ENCODE results near the gene FGGY. TPM values are rescaled to one million over a fixed set of nuclear protein-coding genes. Genes with fewer than 3 reads are reported as not detected.
A peak's percentile ranks its signal among the peaks of the same experiment; 100 is the strongest.
"Not testable (repeated sequence)": the region's sequence is repeated elsewhere in the genome, so short reads cannot be mapped to it uniquely, and the experiment has no call there.

FGGY gene
- total RNA-seq, 1 donor from 2014 or later, result 52.2 TPM

DNA sequence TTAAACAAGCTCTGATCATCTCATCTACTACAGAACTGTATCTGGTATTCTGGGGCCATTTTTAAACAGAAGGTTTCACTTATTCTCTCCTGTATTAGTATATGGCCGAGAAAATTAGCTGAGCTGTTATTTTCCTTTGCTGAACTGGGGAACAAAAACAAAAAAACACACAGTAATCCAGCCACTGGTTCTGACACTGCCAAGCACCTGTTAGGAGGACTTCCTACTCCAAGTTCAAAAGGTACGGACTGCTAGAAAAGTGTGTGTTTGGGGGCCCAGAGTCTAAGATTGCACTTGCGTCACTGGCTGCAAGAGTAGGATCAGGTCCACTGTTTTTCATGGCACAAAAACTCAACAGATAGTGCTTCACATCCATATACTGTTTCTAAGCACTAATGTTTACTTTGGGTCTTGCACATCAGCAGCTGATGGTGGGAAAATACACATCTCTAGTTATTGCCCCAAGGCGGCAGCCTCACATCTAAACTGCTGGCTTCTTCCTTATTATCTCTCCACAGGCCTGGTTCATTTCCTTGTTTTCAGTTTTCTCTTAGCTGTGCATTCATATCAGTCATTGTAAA is 226.1 kb downstream of the FGGY start:
- Histone ChIP-seq H3K9me3 (ENCODE audit: control insufficient read depth in 3 of 3, low read length in 3 of 3) (no peaks in the 10 kb centered on the region), H3K9ac (ENCODE audit: low read depth in 1 of 3, low read length in 3 of 3) (peak overlapping the region in 1 of 3 donors; percentile 5), H3K4me1 (ENCODE audit: control insufficient read depth in 3 of 3, insufficient read depth in 3 of 3, low read length in 3 of 3) (peaks cover 35 to 65% (median 40%) of the 10 kb centered on the region in 3 donors), H3K4me3 (ENCODE audit: low read length in 3 of 3) (no peak overlapping the region), H3K36me3 (ENCODE audit: control insufficient read depth in 3 of 3, insufficient read depth in 3 of 3, low read length in 3 of 3) (no peaks in the 10 kb centered on the region), H3K27ac (ENCODE audit: low read depth, low read length) (peak overlapping the region; percentile 92), H3K27me3 (ENCODE audit: control insufficient read depth in 3 of 3, insufficient read depth in 3 of 3, low read length in 3 of 3) (no peaks in the 10 kb centered on the region)

DNA sequence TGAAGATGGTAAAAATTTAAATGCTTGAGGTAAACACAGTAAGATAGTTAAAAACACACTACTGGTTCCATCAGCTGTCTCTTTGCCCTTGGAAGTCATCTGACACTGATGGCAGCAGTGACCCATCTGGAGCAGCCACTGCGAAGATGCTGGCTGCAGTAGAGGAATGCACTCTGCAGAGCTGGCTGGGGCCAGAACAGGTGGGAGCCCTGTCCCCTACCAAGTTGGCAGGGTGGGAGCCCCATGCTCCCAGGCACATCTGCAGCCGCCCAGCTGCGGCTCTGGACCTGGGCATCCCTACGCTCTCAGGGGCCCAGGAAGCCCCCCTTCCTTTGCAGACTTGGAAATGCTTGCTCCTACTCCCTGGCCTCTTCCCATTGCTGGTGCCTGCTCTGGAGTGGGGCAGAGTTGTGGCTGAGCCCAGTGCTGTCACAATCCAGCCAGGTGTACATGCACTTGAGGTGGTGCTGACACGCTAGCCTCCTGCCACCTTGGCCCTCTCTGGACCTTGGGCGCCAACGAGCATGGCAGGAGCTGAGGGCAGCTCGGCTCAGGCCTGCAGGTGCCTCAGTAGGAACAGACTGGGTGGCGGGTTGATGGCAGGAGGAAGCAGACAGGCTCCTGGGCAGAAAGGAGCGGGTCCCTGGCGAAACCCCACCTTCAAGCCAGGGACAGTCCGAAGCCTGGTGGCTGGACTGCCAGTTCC is 227.0 kb downstream of the FGGY start:
- no peaks in the 10 kb centered on the region for H3K27me3 ChIP-seq (ENCODE audit: control insufficient read depth in 3 of 3, insufficient read depth in 3 of 3, low read length in 3 of 3)
- H3K4me1 ChIP-seq (ENCODE audit: control insufficient read depth in 3 of 3, insufficient read depth in 3 of 3, low read length in 3 of 3), result peaks cover 35 to 61% (median 40%) of the 10 kb centered on the region in 3 donors
- H3K9me3 ChIP-seq (ENCODE audit: control insufficient read depth in 3 of 3, low read length in 3 of 3), result no peaks in the 10 kb centered on the region
- no peaks in the 10 kb centered on the region for H3K36me3 ChIP-seq (ENCODE audit: control insufficient read depth in 3 of 3, insufficient read depth in 3 of 3, low read length in 3 of 3)
- no peak overlapping the region for H3K9ac ChIP-seq (ENCODE audit: low read depth in 1 of 3, low read length in 3 of 3)
- peak overlapping the region; percentile 92 for H3K27ac ChIP-seq (ENCODE audit: low read depth, low read length)
- no peak overlapping the region for H3K4me3 ChIP-seq (ENCODE audit: low read length in 3 of 3)

DNA sequence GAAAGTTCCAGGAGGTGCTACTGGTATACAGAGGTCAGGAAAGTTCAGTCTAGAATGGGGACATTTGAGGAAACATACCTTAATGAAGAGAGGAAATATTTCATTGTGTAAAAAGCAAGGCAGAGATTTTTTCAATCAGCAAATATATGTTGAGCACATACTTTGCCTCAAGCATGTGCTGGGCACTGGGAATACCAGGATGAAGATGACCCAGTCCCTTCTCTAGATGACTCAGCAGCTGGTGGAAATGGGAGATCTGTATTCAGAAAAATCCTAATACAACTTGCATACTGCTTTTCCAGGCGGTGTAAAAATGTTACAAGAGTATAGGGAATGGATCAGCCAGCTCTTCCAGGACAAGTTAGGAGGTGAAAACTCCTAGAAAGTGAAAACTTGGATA is 229.3 kb downstream of the FGGY start:
- no peak overlapping the region for H3K4me3 ChIP-seq (ENCODE audit: low read length in 3 of 3)

DNA sequence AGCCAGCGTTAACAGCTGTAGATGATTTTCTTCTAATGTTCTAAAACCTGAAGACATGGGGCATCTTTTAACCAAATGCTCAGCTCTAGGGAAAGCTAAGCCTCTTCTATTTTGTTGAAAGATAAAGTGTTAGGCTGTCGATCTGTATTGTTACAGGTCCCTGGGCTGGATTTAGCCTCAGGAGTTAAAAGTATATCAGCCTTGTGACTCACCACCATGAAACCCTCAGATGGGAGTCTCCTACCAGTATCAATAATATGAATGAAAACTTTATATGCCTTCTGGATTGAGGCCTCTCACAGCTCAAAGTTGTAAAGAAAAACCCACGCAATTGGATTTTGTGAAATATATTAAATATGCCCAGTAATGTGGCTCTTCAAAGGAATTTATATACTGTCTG is 231.6 kb downstream of the FGGY start:
- H3K9me3 ChIP-seq (ENCODE audit: control insufficient read depth in 3 of 3, low read length in 3 of 3), result no peaks in the 10 kb centered on the region
- no peak overlapping the region for H3K27ac ChIP-seq (ENCODE audit: low read depth, low read length)
- H3K27me3 ChIP-seq (ENCODE audit: control insufficient read depth in 3 of 3, insufficient read depth in 3 of 3, low read length in 3 of 3), result no peaks in the 10 kb centered on the region
- peaks cover 6 to 27% (median 8%) of the 10 kb centered on the region in 3 donors for H3K4me1 ChIP-seq (ENCODE audit: control insufficient read depth in 3 of 3, insufficient read depth in 3 of 3, low read length in 3 of 3)
- no peaks in the 10 kb centered on the region for H3K36me3 ChIP-seq (ENCODE audit: control insufficient read depth in 3 of 3, insufficient read depth in 3 of 3, low read length in 3 of 3)
- H3K4me3 ChIP-seq (ENCODE audit: low read length in 3 of 3), result no peak overlapping the region
- no peak overlapping the region for H3K9ac ChIP-seq (ENCODE audit: low read depth in 1 of 3, low read length in 3 of 3)

More for the DNA sequence above, 229.3 kb downstream of the FGGY start:
- Histone ChIP-seq H3K36me3 (ENCODE audit: control insufficient read depth in 3 of 3, insufficient read depth in 3 of 3, low read length in 3 of 3) (no peaks in the 10 kb centered on the region), H3K4me1 (ENCODE audit: control insufficient read depth in 3 of 3, insufficient read depth in 3 of 3, low read length in 3 of 3) (peaks cover 20 to 45% (median 24%) of the 10 kb centered on the region in 3 donors), H3K27ac (ENCODE audit: low read depth, low read length) (no peak overlapping the region), H3K27me3 (ENCODE audit: control insufficient read depth in 3 of 3, insufficient read depth in 3 of 3, low read length in 3 of 3) (no peaks in the 10 kb centered on the region), H3K9ac (ENCODE audit: low read depth in 1 of 3, low read length in 3 of 3) (no peak overlapping the region), H3K9me3 (ENCODE audit: control insufficient read depth in 3 of 3, low read length in 3 of 3) (no peaks in the 10 kb centered on the region)

DNA sequence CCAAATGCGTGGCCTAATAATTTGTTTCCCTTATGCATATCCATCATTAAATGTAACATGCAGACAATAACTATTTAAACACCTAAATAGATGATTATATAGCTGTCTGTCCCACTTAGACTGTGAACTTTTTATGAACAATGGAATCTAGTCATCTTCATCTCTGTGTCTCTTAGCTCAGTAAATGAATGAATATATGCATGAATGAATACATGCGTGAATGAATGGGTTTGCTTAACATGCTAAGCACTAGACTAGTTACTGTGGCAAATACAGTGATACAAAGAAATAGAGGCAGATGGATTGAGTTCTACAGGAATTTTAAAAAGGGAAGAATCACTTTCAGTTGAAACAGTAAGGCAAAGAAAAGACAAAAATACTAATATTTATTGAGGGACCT is 232.0 kb downstream of the FGGY start:
- no peaks in the 10 kb centered on the region for H3K9me3 ChIP-seq (ENCODE audit: control insufficient read depth in 3 of 3, low read length in 3 of 3)
- H3K9ac ChIP-seq (ENCODE audit: low read depth in 1 of 3, low read length in 3 of 3), result no peak overlapping the region
- no peak overlapping the region for H3K4me3 ChIP-seq (ENCODE audit: low read length in 3 of 3)
- peaks cover 4 to 23% (median 5%) of the 10 kb centered on the region in 3 donors for H3K4me1 ChIP-seq (ENCODE audit: control insufficient read depth in 3 of 3, insufficient read depth in 3 of 3, low read length in 3 of 3)
- H3K27me3 ChIP-seq (ENCODE audit: control insufficient read depth in 3 of 3, insufficient read depth in 3 of 3, low read length in 3 of 3), result no peaks in the 10 kb centered on the region
- no peaks in the 10 kb centered on the region for H3K36me3 ChIP-seq (ENCODE audit: control insufficient read depth in 3 of 3, insufficient read depth in 3 of 3, low read length in 3 of 3)
- H3K27ac ChIP-seq (ENCODE audit: low read depth, low read length), result no peak overlapping the region

DNA sequence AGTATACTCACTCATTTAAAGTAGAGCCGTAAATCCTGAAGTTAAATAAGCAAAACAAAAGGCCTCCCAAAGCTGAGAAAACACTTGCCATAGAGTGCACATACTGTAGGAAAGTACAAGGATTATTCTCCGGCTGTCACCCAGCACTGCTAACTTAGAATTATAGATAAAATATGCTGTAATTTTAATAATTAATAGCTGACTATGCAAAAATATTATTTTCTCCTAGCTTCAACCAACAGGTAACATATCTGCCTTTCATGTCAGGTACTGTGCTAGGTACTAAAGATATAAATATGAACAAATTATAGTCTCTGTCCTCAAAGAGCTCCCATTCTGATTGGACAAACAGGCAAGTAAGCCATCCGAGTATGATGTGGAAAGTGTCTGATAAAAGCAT is 233.2 kb downstream of the FGGY start:
- no peak overlapping the region for H3K27ac ChIP-seq (ENCODE audit: low read depth, low read length)
- no peak overlapping the region for H3K9ac ChIP-seq (ENCODE audit: low read depth in 1 of 3, low read length in 3 of 3)
- no peaks in the 10 kb centered on the region for H3K27me3 ChIP-seq (ENCODE audit: control insufficient read depth in 3 of 3, insufficient read depth in 3 of 3, low read length in 3 of 3)
- H3K9me3 ChIP-seq (ENCODE audit: control insufficient read depth in 3 of 3, low read length in 3 of 3), result no peaks in the 10 kb centered on the region
- H3K4me3 ChIP-seq (ENCODE audit: low read length in 3 of 3), result no peak overlapping the region
- peaks cover 0 to 11% (median 0%) of the 10 kb centered on the region in 3 donors for H3K4me1 ChIP-seq (ENCODE audit: control insufficient read depth in 3 of 3, insufficient read depth in 3 of 3, low read length in 3 of 3)
- no peaks in the 10 kb centered on the region for H3K36me3 ChIP-seq (ENCODE audit: control insufficient read depth in 3 of 3, insufficient read depth in 3 of 3, low read length in 3 of 3)

DNA sequence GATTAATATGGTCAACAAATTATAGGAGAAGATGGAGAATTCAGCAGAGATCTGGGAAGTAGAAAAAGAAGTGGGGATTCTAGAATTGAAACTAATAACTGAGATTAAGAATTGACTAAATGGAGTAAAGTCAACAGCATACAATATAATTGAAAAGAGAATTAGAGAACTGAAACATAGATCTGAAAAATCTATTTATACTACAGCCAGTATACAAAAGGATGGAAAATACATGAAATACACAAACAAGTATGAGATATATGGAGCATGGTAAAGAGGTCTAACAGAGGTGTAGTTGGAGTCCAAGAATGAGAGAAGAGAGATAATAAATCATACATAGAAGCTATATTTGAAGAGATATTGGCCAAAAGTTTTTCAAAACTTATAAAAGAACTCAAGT is 235.2 kb downstream of the FGGY start:
- no peak overlapping the region for H3K9ac ChIP-seq (ENCODE audit: low read depth in 1 of 3, low read length in 3 of 3)
- no peak overlapping the region for H3K4me3 ChIP-seq (ENCODE audit: low read length in 3 of 3)
- no peaks in the 10 kb centered on the region for H3K9me3 ChIP-seq (ENCODE audit: control insufficient read depth in 3 of 3, low read length in 3 of 3)
- H3K36me3 ChIP-seq (ENCODE audit: control insufficient read depth in 3 of 3, insufficient read depth in 3 of 3, low read length in 3 of 3), result no peaks in the 10 kb centered on the region
- H3K27me3 ChIP-seq (ENCODE audit: control insufficient read depth in 3 of 3, insufficient read depth in 3 of 3, low read length in 3 of 3), result no peaks in the 10 kb centered on the region
- no peak overlapping the region for H3K27ac ChIP-seq (ENCODE audit: low read depth, low read length)
- no peaks in the 10 kb centered on the region for H3K4me1 ChIP-seq (ENCODE audit: control insufficient read depth in 3 of 3, insufficient read depth in 3 of 3, low read length in 3 of 3)

DNA sequence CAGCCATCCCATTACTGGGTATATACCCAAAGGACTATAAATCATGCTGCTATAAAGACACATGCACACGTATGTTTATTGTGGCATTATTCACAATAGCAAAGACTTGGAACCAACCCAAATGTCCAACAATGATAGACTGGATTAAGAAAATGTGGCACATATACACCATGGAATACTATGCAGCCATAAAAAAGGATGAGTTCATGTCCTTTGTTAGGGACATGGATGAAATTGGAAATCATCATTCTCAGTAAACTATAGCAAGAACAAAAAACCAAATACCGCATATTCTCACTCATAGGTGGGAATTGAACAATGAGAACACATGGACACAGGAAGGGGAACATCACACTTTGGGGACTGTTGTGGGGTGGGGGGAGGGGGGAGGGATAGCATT is 241.6 kb downstream of the FGGY start:
- peaks cover 6 to 24% (median 15%) of the 10 kb centered on the region in 3 donors for H3K4me1 ChIP-seq (ENCODE audit: control insufficient read depth in 3 of 3, insufficient read depth in 3 of 3, low read length in 3 of 3)
- not testable (repeated sequence) for H3K27ac ChIP-seq (ENCODE audit: low read depth, low read length); H3K27me3 ChIP-seq (ENCODE audit: control insufficient read depth in 3 of 3, insufficient read depth in 3 of 3, low read length in 3 of 3); H3K36me3 ChIP-seq (ENCODE audit: control insufficient read depth in 3 of 3, insufficient read depth in 3 of 3, low read length in 3 of 3); H3K4me3 ChIP-seq (ENCODE audit: low read length in 3 of 3); H3K9ac ChIP-seq (ENCODE audit: low read depth in 1 of 3, low read length in 3 of 3); H3K9me3 ChIP-seq (ENCODE audit: control insufficient read depth in 3 of 3, low read length in 3 of 3)

DNA sequence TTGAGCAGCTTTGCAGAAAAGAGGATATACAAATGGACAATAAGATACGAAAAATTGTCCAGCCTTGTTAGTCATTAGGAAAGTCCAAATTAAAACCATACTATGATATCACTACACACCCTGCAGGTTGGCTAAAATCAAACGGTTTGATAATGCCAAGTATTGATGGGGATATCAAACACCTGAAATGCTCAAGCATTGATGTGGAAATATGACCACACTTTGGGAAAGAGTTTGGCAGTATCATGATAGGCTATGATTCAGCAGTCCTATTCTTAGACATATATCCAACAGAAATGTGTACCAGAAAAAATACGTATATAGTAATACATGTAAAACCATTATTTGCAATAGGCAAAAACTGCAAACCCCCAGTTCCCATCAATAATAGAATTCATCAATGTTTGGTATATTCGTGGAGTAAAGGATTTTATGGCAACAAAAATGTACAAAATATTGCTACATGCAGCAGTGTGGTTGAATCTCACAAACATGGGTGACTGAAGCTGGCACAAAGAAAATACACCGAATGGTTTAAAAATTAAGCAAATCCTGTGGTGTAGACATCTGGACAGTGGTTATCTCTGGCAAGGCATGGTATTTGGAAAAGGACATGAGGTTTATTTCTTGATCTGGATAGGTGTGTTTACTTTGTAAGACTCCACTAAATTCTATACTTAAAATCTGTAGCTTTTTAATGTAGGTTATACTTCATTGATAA is 243.2 kb downstream of the FGGY start:
- Histone ChIP-seq H3K36me3 (ENCODE audit: control insufficient read depth in 3 of 3, insufficient read depth in 3 of 3, low read length in 3 of 3) (no peaks in the 10 kb centered on the region), H3K27ac (ENCODE audit: low read depth, low read length) (peak overlapping the region; percentile 49), H3K9ac (ENCODE audit: low read depth in 1 of 3, low read length in 3 of 3) (no peak overlapping the region), H3K4me1 (ENCODE audit: control insufficient read depth in 3 of 3, insufficient read depth in 3 of 3, low read length in 3 of 3) (peaks cover 6 to 24% (median 15%) of the 10 kb centered on the region in 3 donors), H3K9me3 (ENCODE audit: control insufficient read depth in 3 of 3, low read length in 3 of 3) (no peaks in the 10 kb centered on the region), H3K4me3 (ENCODE audit: low read length in 3 of 3) (no peak overlapping the region), H3K27me3 (ENCODE audit: control insufficient read depth in 3 of 3, insufficient read depth in 3 of 3, low read length in 3 of 3) (no peaks in the 10 kb centered on the region)

DNA sequence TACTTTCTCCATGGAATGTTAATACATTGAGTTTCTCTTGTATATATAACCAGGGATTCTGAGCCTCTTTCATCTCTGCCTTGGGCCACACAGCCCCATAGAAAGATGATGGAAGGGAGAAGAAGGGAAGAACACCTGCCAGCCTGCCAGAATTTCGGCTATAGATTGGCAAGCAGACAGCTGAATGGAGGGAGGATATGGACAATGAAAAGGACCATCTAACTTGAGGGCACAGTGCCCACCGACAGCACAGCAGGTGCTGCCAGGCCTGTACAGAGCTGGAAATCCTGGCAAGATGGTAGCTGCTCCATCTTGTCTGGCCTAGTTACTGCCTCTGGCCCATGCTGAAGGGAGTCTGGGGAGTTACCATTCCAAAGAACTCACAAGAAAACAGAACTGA is 244.3 kb downstream of the FGGY start:
- H3K4me1 ChIP-seq (ENCODE audit: control insufficient read depth in 3 of 3, insufficient read depth in 3 of 3, low read length in 3 of 3), result peaks cover 10 to 30% (median 20%) of the 10 kb centered on the region in 3 donors
- no peak overlapping the region for H3K9ac ChIP-seq (ENCODE audit: low read depth in 1 of 3, low read length in 3 of 3)
- no peak overlapping the region for H3K4me3 ChIP-seq (ENCODE audit: low read length in 3 of 3)
- H3K27me3 ChIP-seq (ENCODE audit: control insufficient read depth in 3 of 3, insufficient read depth in 3 of 3, low read length in 3 of 3), result no peaks in the 10 kb centered on the region
- peak overlapping the region; percentile 49 for H3K27ac ChIP-seq (ENCODE audit: low read depth, low read length)
- H3K36me3 ChIP-seq (ENCODE audit: control insufficient read depth in 3 of 3, insufficient read depth in 3 of 3, low read length in 3 of 3), result no peaks in the 10 kb centered on the region
- H3K9me3 ChIP-seq (ENCODE audit: control insufficient read depth in 3 of 3, low read length in 3 of 3), result no peaks in the 10 kb centered on the region
